ENCODE results near the gene CADM1. TPM values are rescaled to one million over a fixed set of nuclear protein-coding genes. Genes with fewer than 3 reads are reported as not detected.

Gene CADM1
- total and polyA plus RNA-seq, 10 donors = 1.4 to 18.8 (median 10.4) TPM

DNA sequence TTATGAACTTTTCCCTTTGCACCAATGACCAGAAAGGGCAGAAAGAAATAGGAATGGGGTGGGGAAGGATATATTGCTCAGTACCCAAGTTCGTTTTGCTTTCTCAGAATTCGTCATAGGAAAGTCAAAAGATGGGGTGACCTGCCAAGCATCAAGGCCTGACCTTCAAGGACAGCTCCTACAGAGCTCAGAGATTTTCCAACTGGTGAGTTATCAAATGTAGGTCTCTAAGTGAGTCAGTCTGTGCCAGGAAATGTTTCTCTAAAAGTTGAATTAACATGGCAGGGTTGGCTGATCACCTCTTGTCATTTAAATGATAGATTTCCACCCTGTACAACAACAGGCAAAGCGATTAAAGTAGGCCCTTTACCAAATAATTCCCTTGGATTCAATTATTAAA is 307.2 kb downstream of the CADM1 start:
- Histone ChIP-seq H3K36me3 (no peaks in the 10 kb centered on the region), H3K27me3 (replicated peaks in 1 of 7) (no peaks in the 10 kb centered on the region), H3K27ac (no peak overlapping the region), H3K4me1 (no peaks in the 10 kb centered on the region), H3K9me3 (no peaks in the 10 kb centered on the region), H3K4me3 (no peak overlapping the region)
- TF ChIP-seq POLR2A (IDR thresholded peaks at IDR 0.05) = no peak
- TF ChIP-seq POLR2AphosphoS5 (IDR thresholded peaks at IDR 0.05) = no peak
- TF ChIP-seq, protein P1, sequence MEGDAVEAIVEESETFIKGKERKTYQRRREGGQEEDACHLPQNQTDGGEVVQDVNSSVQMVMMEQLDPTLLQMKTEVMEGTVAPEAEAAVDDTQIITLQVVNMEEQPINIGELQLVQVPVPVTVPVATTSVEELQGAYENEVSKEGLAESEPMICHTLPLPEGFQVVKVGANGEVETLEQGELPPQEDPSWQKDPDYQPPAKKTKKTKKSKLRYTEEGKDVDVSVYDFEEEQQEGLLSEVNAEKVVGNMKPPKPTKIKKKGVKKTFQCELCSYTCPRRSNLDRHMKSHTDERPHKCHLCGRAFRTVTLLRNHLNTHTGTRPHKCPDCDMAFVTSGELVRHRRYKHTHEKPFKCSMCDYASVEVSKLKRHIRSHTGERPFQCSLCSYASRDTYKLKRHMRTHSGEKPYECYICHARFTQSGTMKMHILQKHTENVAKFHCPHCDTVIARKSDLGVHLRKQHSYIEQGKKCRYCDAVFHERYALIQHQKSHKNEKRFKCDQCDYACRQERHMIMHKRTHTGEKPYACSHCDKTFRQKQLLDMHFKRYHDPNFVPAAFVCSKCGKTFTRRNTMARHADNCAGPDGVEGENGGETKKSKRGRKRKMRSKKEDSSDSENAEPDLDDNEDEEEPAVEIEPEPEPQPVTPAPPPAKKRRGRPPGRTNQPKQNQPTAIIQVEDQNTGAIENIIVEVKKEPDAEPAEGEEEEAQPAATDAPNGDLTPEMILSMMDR (IDR thresholded peaks at IDR 0.05 in 8 of 11, conservative IDR thresholded peaks at IDR 0.05 in 3 of 11) = no peak
- WGBS, 5 donors = 78 to 88% (median 82%) methylated on average over 3 of the region's 3 CpGs
- intact Hi-C loops (cut with DNase I; ENCODE audit: low total_unique reads) = no loop called here
- DNase-seq = no peak

DNA sequence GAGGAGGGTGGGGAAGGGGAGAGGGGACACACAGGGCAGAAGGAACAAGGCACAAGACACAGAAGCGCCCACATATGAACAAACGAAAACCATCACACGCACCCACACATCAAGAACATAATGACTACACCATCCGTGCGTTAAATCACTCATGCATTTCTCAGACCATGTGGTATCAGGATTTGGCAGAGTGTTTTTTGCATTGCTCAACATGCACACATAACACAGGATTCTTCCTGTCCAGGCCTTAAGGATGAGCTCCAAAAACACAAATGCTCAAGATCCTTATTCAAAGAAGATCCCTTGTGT is 309.5 kb downstream of the CADM1 start:
- DNase-seq = no peak
- TF ChIP-seq POLR2A (IDR thresholded peaks at IDR 0.05) = no peak
- TF ChIP-seq, protein P1 (IDR thresholded peaks at IDR 0.05 in 8 of 11, conservative IDR thresholded peaks at IDR 0.05 in 3 of 11) = no peak
- no peak for TF ChIP-seq POLR2AphosphoS5 (IDR thresholded peaks at IDR 0.05)
- H3K27ac ChIP-seq = peak overlapping the region in 4 of 8 donors; percentile 13 to 60 (median 57)
- intact Hi-C loops (cut with DNase I; ENCODE audit: low total_unique reads) = no loop called here
- H3K36me3 ChIP-seq = no peaks in the 10 kb centered on the region
- peak overlapping the region in 1 of 8 donors; percentile 32 for H3K4me3 ChIP-seq
- H3K27me3 ChIP-seq (replicated peaks in 1 of 7) = no peaks in the 10 kb centered on the region
- H3K9me3 ChIP-seq = no peaks in the 10 kb centered on the region
- 70 to 90% (median 79%) methylated on average over 5 of the region's 5 CpGs for WGBS, 5 donors
- H3K4me1 ChIP-seq = no peaks in the 10 kb centered on the region

DNA sequence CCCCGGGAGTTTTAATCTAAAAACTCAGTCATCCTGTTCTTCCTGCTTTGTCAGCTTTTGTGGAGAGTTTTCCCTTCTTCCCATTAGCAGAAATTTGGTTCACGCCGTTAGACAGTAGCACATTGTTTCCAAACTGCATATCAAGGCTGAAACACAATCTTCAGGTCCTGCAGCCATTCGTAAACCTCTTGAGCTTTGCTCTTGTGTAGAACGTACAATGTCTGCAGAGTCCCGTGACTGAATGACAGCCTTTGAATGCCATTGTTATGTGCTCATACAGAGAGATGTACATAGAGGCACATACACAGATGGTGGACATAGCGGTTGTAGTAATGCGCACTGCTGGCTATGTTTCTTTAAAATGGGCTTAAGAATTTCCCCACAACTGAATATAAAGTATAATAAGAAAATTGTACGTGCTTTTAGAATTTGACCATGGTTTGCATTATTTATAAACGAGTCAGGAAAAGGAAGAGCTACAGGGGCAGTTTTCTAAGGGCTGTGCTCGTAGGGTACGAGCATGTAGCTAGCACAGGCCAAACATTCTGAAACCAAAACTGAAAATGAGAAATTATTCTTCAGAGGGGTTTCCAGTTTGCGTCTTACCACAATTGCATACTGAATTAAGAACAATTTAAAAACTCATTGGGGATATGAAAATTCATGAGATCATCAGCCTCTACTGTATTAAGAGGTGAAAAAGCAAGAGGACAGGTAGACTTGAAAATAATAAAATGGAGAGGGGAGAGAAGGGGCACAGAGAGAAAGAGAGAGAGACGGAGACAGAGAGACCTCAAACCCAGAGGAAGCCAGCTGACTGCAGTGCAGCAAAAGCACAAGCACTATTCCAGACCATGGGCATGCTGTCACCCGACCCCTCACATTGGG is 310.1 kb downstream of the CADM1 start:
- WGBS, 5 donors = 56 to 66% (median 61%) methylated on average over 15 of the region's 15 CpGs
- Histone ChIP-seq H3K27ac (peak overlapping the region in 4 of 8 donors; percentile 13 to 60 (median 57)), H3K4me3 (peak overlapping the region in 2 of 8 donors; percentile 5 to 32), H3K4me1 (no peaks in the 10 kb centered on the region), H3K27me3 (replicated peaks in 1 of 7) (no peaks in the 10 kb centered on the region), H3K36me3 (no peaks in the 10 kb centered on the region), H3K9me3 (no peaks in the 10 kb centered on the region)
- TF ChIP-seq, protein P1 (IDR thresholded peaks at IDR 0.05 in 8 of 11, conservative IDR thresholded peaks at IDR 0.05 in 3 of 11) = no peak
- no peak for TF ChIP-seq POLR2AphosphoS5 (IDR thresholded peaks at IDR 0.05)
- intact Hi-C loops (cut with DNase I; ENCODE audit: low total_unique reads) = no loop called here
- DNase-seq = no peak

DNA sequence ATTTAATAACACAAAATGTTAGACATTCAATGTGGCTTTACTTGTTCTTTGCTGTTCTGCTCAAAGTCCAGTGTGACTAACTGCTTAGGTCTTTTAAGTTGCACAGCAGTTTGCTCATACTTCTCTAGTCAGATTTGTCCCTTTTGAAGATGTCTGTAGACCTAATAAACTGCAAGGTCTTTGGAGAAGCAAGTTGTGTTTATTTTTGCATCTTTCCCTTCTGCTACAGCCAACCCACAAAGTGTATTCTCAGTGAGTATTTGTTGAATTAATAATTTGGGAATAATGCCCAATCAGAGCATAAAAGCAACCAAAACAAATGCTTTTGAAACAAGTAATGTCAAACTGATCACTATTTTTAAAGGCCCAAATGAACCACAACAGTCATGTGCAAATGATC is 312.5 kb downstream of the CADM1 start:
- no peaks in the 10 kb centered on the region for H3K36me3 ChIP-seq
- no peak overlapping the region for H3K27ac ChIP-seq
- no peak for DNase-seq
- no peaks in the 10 kb centered on the region for H3K4me1 ChIP-seq
- H3K27me3 ChIP-seq (replicated peaks in 1 of 7) = no peaks in the 10 kb centered on the region
- intact Hi-C loops (cut with DNase I; ENCODE audit: low total_unique reads) = no loop called here
- no peaks in the 10 kb centered on the region for H3K9me3 ChIP-seq
- TF ChIP-seq, protein P1 (IDR thresholded peaks at IDR 0.05 in 8 of 11, conservative IDR thresholded peaks at IDR 0.05 in 3 of 11) = no peak
- TF ChIP-seq POLR2A (IDR thresholded peaks at IDR 0.05) (no peak), POLR2AphosphoS5 (IDR thresholded peaks at IDR 0.05) (no peak)
- peak overlapping the region in 1 of 8 donors; percentile 4 for H3K4me3 ChIP-seq
